Measurements from ENCODE around the gene CCDC122. TPM values are rescaled to one million over a fixed set of nuclear protein-coding genes. Genes with fewer than 3 reads are reported as not detected.

Gene CCDC122
- total and polyA plus RNA-seq, 9 of the 15 experiments (the other 6 are each of a cell fraction or from before 2014, with no cell fraction given): not detected

DNA sequence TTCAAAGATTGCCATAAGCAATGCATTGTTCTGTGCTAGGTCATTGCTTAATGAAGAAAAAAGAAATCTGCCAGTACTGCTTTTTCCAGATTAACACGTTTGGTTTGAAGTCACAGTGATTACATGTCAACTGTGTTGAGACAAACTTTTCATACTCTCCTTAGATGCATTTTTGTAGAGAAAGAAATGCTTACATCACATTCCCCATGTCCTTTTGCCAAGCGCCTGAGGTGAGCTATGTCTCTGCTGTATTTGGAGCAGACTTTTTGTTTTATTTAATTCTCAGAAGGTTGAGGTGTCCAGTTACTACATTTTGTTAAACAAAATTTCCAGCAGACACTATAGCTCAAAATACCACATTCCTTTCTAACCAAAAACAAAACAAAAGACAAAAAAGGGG, 16.4 kb upstream of the CCDC122 start:
- ATAC-seq (no peak), DNase-seq (ENCODE audit: extremely low read depth in 1 of 4, low spot score in 3 of 4) (no peak), FAIRE-seq (no peak)
- POLR2A ChIA-PET: no interaction called here
- H3K27me3 ChIP-seq (ENCODE audit: control insufficient read depth in 2 of 2, insufficient read depth in 2 of 2, low read length in 2 of 2): no peaks in the 10 kb centered on the region
- 5% methylated on average over 2 of the region's 2 CpGs for WGBS (ENCODE audit: insufficient coverage, low coverage, missing lambda C conversion rate)
- no peaks in the 10 kb centered on the region for H3K9me1 ChIP-seq (ENCODE audit: control insufficient read depth, insufficient read depth, low read length)
- no peaks in the 10 kb centered on the region for H3K36me3 ChIP-seq (ENCODE audit: control insufficient read depth, insufficient read depth, low read length)
- no peak overlapping the region for H3K27ac ChIP-seq (ENCODE audit: extremely low read depth, low read depth, low read length)
- BruUV-seq (replicated peaks): no TSS peak
- intact Hi-C loops (cut with micrococcal nuclease) (no loop called here), in situ Hi-C loops (cut with MboI) (no loop called here)
- no peaks in the 10 kb centered on the region for H3K9me3 ChIP-seq (replicated peaks; ENCODE audit: control insufficient read depth, insufficient read depth, low read depth, low read length)
- H3K9ac ChIP-seq (ENCODE audit: insufficient read depth in 1 of 2, low read depth in 2 of 2, low read length in 2 of 2): no peak overlapping the region
- no peaks in the 10 kb centered on the region for H3K4me1 ChIP-seq (replicated peaks in 1 of 2; ENCODE audit: control insufficient read depth in 2 of 2, insufficient read depth in 2 of 2, low read length in 2 of 2)
- CTCF ChIA-PET (ENCODE audit: low intra/inter-chr PET ratio): no interaction called here
- no peaks in the 10 kb centered on the region; the same call in 1 of the 2 replicates for H4K20me1 ChIP-seq (replicated peaks; ENCODE audit: control insufficient read depth, insufficient read depth, low read length)
- H3K4me3 ChIP-seq: no peak overlapping the region
- H3K79me2 ChIP-seq (ENCODE audit: control insufficient read depth, insufficient read depth, low read length): no peaks in the 10 kb centered on the region
- TF ChIP-seq CBX5 (IDR thresholded peaks at IDR 0.05; ENCODE audit: borderline replicate concordance, low read depth): no peak
- TF ChIP-seq DMBX1 (CRISPR knock-in tag; IDR thresholded peaks at IDR 0.05; ENCODE audit: borderline replicate concordance): no peak
- TF ChIP-seq, protein P1, sequence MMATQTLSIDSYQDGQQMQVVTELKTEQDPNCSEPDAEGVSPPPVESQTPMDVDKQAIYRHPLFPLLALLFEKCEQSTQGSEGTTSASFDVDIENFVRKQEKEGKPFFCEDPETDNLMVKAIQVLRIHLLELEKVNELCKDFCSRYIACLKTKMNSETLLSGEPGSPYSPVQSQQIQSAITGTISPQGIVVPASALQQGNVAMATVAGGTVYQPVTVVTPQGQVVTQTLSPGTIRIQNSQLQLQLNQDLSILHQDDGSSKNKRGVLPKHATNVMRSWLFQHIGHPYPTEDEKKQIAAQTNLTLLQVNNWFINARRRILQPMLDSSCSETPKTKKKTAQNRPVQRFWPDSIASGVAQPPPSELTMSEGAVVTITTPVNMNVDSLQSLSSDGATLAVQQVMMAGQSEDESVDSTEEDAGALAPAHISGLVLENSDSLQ (IDR thresholded peaks at IDR 0.05): no peak
- TF ChIP-seq, protein P2, sequence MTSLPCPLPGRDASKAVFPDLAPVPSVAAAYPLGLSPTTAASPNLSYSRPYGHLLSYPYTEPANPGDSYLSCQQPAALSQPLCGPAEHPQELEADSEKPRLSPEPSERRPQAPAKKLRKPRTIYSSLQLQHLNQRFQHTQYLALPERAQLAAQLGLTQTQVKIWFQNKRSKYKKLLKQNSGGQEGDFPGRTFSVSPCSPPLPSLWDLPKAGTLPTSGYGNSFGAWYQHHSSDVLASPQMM (CRISPR knock-in tag; IDR thresholded peaks at IDR 0.05): no peak
- TF ChIP-seq NCOA4 (IDR thresholded peaks at IDR 0.05; ENCODE audit: partially characterized antibody): no peak
- no peak for TF ChIP-seq ZNF445 (CRISPR knock-in tag; IDR thresholded peaks at IDR 0.05; ENCODE audit: low read depth)
- no peak for TF ChIP-seq ZKSCAN3 (CRISPR knock-in tag; IDR thresholded peaks at IDR 0.05)
- TF ChIP-seq ZFP36 (IDR thresholded peaks at IDR 0.05; ENCODE audit: low read depth, low read length, partially characterized antibody): no peak
- TF ChIP-seq HDAC2 (IDR thresholded peaks at IDR 0.05): no peak
- no peak overlapping the region for H2AFZ ChIP-seq (ENCODE audit: low read depth, low read length)
- no peak overlapping the region for H3K4me2 ChIP-seq (ENCODE audit: insufficient read depth, low read length)

Measured in K562 (cell line).